Astrocyte (in vitro differentiated cells and primary cell): ENCODE data around the gene C1GALT1. TPM values are rescaled to one million over a fixed set of nuclear protein-coding genes. Genes with fewer than 3 reads are reported as not detected.

ENCODE experiments used
- DNase-seq: peaks from one replicate; pipeline ENCODE4 v3.0.0-alpha.2; 2010; ENCODE audit warnings: low read depth
- FAIRE-seq: peaks from 2 replicates; lab custom pipeline; 2011; peaks lifted over from hg19 to GRCh38; lab: Jason Lieb, UNC
- H2AFZ ChIP-seq: 2 replicates; pipeline ENCODE4 v1.6.0; 2012; ENCODE audit warnings: low read depth, low read length, inconsistent platforms
- H3K27ac ChIP-seq: 2 replicates; pipeline ENCODE4 v1.5.1; 2011; ENCODE audit warnings: low read depth, low read length, inconsistent platforms
- H3K27me3 ChIP-seq: 2 replicates; pipeline ENCODE4 v1.6.0; 2011; ENCODE audit warnings: low read length, inconsistent platforms; ENCODE audit not compliant: insufficient read depth
- H3K36me3 ChIP-seq: 2 replicates; pipeline ENCODE4 v1.5.1; 2011; ENCODE audit warnings: low read length, inconsistent platforms; ENCODE audit not compliant: insufficient read depth
- H3K4me1 ChIP-seq: 2 replicates; pipeline ENCODE4 v1.5.1; 2011; ENCODE audit warnings: low read length, inconsistent platforms; ENCODE audit not compliant: insufficient read depth
- H3K4me2 ChIP-seq: 2 replicates; pipeline ENCODE4 v1.6.0; 2012; ENCODE audit warnings: low read length, inconsistent platforms
- H3K4me3 ChIP-seq: 2 replicates; pipeline ENCODE4 v1.5.1; 2011; ENCODE audit warnings: low read depth, mild to moderate bottlenecking, low read length, inconsistent platforms; ENCODE audit not compliant: insufficient read depth
- H3K79me2 ChIP-seq: 2 replicates; pipeline ENCODE4 v1.6.0; 2012; ENCODE audit warnings: mild to moderate bottlenecking, low read length, inconsistent platforms; ENCODE audit not compliant: insufficient read depth
- H3K9ac ChIP-seq: 2 replicates; pipeline ENCODE4 v1.6.0; 2012; ENCODE audit warnings: mild to moderate bottlenecking, low read length, inconsistent platforms
- H3K9me3 ChIP-seq: 2 replicates; pipeline ENCODE4 v1.5.1; 2012; ENCODE audit warnings: low read depth, mild to moderate bottlenecking, low read length, inconsistent platforms; ENCODE audit not compliant: insufficient read depth
- H4K20me1 ChIP-seq: 2 replicates; pipeline ENCODE4 v1.6.0; 2012; ENCODE audit warnings: low read length, inconsistent platforms; ENCODE audit not compliant: insufficient read depth
- H3K27ac Mint-ChIP-seq: one replicate; pipeline ENCODE4 v1.8.0; 2021; ENCODE audit warnings: mild to moderate bottlenecking, mixed read lengths; ENCODE audit not compliant: unreplicated experiment
- H3K27me3 Mint-ChIP-seq: one replicate; pipeline ENCODE4 v1.8.0; 2021; ENCODE audit warnings: low read depth, mixed read lengths; ENCODE audit not compliant: unreplicated experiment
- H3K36me3 Mint-ChIP-seq: one replicate; pipeline ENCODE4 v1.8.0; 2021; ENCODE audit warnings: low read depth, mixed read lengths; ENCODE audit not compliant: unreplicated experiment
- H3K4me1 Mint-ChIP-seq: one replicate; pipeline ENCODE4 v1.8.0; 2021; ENCODE audit warnings: low read depth, mixed read lengths; ENCODE audit not compliant: unreplicated experiment
- H3K4me3 Mint-ChIP-seq: one replicate; pipeline ENCODE4 v1.8.0; 2021; ENCODE audit warnings: mild to moderate bottlenecking, moderate library complexity, mixed read lengths; ENCODE audit not compliant: unreplicated experiment
- H3K9me3 Mint-ChIP-seq: one replicate; pipeline ENCODE4 v1.8.0; 2021; ENCODE audit warnings: mild to moderate bottlenecking, mixed read lengths; ENCODE audit not compliant: unreplicated experiment
- EZH2 ChIP-seq: IDR thresholded peaks from 2 replicates; pipeline ENCODE4 v1.6.1; 2012; ENCODE audit warnings: mild to moderate bottlenecking, low read length, inconsistent platforms; ENCODE audit not compliant: insufficient read depth
- total RNA-seq: library from RNA; stranded (reverse); gene quantifications from 2 replicates; pipeline ENCODE4 v1.2.1, GENCODE V29; 2021
- TF ChIP-seq, protein P1 (sequence below): IDR thresholded peaks from 2 replicates; pipeline ENCODE4 v1.5.1; 2011; ENCODE audit warnings: low read depth, mild to moderate bottlenecking, inconsistent platforms, low read length, moderate library complexity; ENCODE audit not compliant: insufficient read depth

Gene C1GALT1
- total RNA-seq, 1 donor from 2014 or later: 40.0 TPM

DNA sequence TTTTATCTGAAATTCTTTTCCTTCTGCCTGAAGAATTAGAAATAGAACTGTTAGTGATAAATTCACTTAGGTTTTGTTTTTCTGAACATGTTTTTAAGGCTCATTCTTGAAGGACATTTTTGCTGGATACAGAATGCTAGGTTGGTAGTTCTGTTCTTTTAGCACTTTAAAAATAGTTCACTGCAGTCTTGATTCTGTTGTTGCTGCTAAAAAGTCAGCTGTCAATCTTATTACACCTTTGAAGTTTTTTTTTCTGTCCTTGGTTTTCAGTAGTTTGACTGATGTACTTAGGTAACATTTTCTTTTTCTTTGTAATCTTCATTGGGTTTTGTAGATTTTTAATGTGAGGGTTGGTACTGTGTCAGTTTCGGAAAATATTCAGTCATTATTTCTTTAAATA lies 48.7 kb downstream of the C1GALT1 start:
- H3K9me3 ChIP-seq: no peaks in the 10 kb centered on the region
- H3K27ac ChIP-seq: no peak overlapping the region
- Mint-ChIP-seq H3K9me3 (no peaks in the 10 kb centered on the region), H3K36me3 (peaks cover 6% of the 10 kb centered on the region), H3K27me3 (no peaks in the 10 kb centered on the region), H3K4me1 (peaks cover 4% of the 10 kb centered on the region), H3K4me3 (no peak overlapping the region), H3K27ac (no peak overlapping the region)
- TF ChIP-seq, protein P1, sequence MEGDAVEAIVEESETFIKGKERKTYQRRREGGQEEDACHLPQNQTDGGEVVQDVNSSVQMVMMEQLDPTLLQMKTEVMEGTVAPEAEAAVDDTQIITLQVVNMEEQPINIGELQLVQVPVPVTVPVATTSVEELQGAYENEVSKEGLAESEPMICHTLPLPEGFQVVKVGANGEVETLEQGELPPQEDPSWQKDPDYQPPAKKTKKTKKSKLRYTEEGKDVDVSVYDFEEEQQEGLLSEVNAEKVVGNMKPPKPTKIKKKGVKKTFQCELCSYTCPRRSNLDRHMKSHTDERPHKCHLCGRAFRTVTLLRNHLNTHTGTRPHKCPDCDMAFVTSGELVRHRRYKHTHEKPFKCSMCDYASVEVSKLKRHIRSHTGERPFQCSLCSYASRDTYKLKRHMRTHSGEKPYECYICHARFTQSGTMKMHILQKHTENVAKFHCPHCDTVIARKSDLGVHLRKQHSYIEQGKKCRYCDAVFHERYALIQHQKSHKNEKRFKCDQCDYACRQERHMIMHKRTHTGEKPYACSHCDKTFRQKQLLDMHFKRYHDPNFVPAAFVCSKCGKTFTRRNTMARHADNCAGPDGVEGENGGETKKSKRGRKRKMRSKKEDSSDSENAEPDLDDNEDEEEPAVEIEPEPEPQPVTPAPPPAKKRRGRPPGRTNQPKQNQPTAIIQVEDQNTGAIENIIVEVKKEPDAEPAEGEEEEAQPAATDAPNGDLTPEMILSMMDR: no peak
- no peak for TF ChIP-seq EZH2
- H3K36me3 ChIP-seq: peaks cover 4% of the 10 kb centered on the region
- FAIRE-seq (no peak), DNase-seq (no peak)
- peaks cover 38% of the 10 kb centered on the region for H3K79me2 ChIP-seq
- H3K9ac ChIP-seq: no peak overlapping the region
- H4K20me1 ChIP-seq: peaks cover 11% of the 10 kb centered on the region
- H3K27me3 ChIP-seq: no peaks in the 10 kb centered on the region
- H2AFZ ChIP-seq: no peak overlapping the region
- no peak overlapping the region for H3K4me3 ChIP-seq
- no peaks in the 10 kb centered on the region for H3K4me1 ChIP-seq
- H3K4me2 ChIP-seq: no peak overlapping the region

DNA sequence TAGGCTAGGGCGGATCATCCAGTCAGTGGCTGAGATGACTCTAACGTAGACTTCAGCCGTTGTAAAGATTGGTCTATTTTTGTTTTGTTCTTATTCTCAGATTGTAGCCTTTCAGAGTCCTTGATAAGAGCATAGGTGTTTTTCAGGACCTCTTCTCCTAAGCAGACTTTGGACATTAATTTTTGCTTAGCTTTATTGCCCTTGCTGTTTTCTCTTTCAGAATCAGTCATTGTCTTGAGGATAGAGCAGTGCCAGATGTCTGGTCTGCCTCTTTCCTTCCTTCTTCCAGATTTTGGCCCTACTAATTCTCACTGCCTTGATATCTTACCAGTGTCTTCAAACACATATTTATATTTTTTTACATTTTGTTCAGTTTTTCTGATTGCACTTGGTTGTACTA lies 49.5 kb downstream of the C1GALT1 start:
- no peaks in the 10 kb centered on the region for H3K9me3 ChIP-seq
- H3K4me3 Mint-ChIP-seq: no peak overlapping the region
- no peak overlapping the region for H3K9ac ChIP-seq
- no peak overlapping the region for H3K27ac ChIP-seq
- H3K36me3 Mint-ChIP-seq: peaks cover 6% of the 10 kb centered on the region
- no peaks in the 10 kb centered on the region for H3K9me3 Mint-ChIP-seq
- no peak for TF ChIP-seq EZH2
- TF ChIP-seq, protein P1: no peak
- FAIRE-seq (no peak), DNase-seq (no peak)
- peaks cover 11% of the 10 kb centered on the region for H4K20me1 ChIP-seq
- no peak overlapping the region for H3K4me3 ChIP-seq
- no peak overlapping the region for H2AFZ ChIP-seq
- peaks cover 4% of the 10 kb centered on the region for H3K36me3 ChIP-seq
- no peak overlapping the region for H3K27ac Mint-ChIP-seq
- H3K79me2 ChIP-seq: peaks cover 35% of the 10 kb centered on the region
- peaks cover 4% of the 10 kb centered on the region for H3K4me1 Mint-ChIP-seq
- H3K4me2 ChIP-seq: no peak overlapping the region
- H3K27me3 Mint-ChIP-seq: no peaks in the 10 kb centered on the region
- no peaks in the 10 kb centered on the region for H3K4me1 ChIP-seq
- H3K27me3 ChIP-seq: no peaks in the 10 kb centered on the region

DNA sequence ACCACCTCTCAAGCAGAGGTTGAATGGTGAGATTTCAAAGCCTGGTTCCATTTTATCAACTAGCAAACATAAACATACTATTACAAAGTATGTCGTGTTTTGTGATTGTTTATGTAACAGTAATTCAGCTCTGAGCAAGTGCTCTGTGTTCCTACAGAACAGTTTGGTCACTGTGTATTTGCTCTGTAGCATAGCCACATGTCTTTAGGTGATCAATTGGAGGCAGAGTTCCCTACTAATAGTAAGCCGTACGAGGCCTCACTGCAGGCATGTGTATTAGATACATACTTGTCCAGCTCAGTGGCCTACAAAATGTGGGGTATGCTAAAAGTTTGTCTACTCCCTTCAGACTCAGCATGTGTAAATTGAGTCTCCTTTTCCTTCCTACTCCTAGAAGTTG lies 53.0 kb downstream of the C1GALT1 start:
- DNase-seq (no peak), FAIRE-seq (no peak)
- H3K4me1 ChIP-seq: no peaks in the 10 kb centered on the region
- H3K79me2 ChIP-seq: peaks cover 24% of the 10 kb centered on the region
- Mint-ChIP-seq H3K27me3 (no peaks in the 10 kb centered on the region), H3K9me3 (no peaks in the 10 kb centered on the region), H3K4me1 (no peaks in the 10 kb centered on the region), H3K36me3 (peaks cover 6% of the 10 kb centered on the region), H3K27ac (no peak overlapping the region), H3K4me3 (no peak overlapping the region)
- H3K27ac ChIP-seq: no peak overlapping the region
- no peak overlapping the region for H3K4me2 ChIP-seq
- TF ChIP-seq EZH2: no peak
- TF ChIP-seq, protein P1: no peak
- no peaks in the 10 kb centered on the region for H3K27me3 ChIP-seq
- H3K36me3 ChIP-seq: peaks cover 4% of the 10 kb centered on the region
- no peak overlapping the region for H2AFZ ChIP-seq
- no peaks in the 10 kb centered on the region for H3K9me3 ChIP-seq
- H3K4me3 ChIP-seq: no peak overlapping the region
- no peak overlapping the region for H3K9ac ChIP-seq
- no peaks in the 10 kb centered on the region for H4K20me1 ChIP-seq
